Diencephalon (tissue), 1 donor: Measurements from ENCODE around the gene UBTF. TPM values are rescaled to one million over a fixed set of nuclear protein-coding genes. Genes with fewer than 3 reads are reported as not detected.

Experiments
- small RNA-seq: library from RNA; depleted of rRNA; stranded (forward); fragments of <200 nt; gene quantifications from one replicate; pipeline ENCODE3, GENCODE V24; 2014
- total RNA-seq: library from RNA; depleted of rRNA; stranded (reverse); fragments of >200 nt; gene quantifications from one replicate; pipeline ENCODE4 v1.2.3, GENCODE V29; 2014

Gene UBTF, protein sequence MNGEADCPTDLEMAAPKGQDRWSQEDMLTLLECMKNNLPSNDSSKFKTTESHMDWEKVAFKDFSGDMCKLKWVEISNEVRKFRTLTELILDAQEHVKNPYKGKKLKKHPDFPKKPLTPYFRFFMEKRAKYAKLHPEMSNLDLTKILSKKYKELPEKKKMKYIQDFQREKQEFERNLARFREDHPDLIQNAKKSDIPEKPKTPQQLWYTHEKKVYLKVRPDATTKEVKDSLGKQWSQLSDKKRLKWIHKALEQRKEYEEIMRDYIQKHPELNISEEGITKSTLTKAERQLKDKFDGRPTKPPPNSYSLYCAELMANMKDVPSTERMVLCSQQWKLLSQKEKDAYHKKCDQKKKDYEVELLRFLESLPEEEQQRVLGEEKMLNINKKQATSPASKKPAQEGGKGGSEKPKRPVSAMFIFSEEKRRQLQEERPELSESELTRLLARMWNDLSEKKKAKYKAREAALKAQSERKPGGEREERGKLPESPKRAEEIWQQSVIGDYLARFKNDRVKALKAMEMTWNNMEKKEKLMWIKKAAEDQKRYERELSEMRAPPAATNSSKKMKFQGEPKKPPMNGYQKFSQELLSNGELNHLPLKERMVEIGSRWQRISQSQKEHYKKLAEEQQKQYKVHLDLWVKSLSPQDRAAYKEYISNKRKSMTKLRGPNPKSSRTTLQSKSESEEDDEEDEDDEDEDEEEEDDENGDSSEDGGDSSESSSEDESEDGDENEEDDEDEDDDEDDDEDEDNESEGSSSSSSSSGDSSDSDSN
- 72.7 TPM for total RNA-seq

DNA sequence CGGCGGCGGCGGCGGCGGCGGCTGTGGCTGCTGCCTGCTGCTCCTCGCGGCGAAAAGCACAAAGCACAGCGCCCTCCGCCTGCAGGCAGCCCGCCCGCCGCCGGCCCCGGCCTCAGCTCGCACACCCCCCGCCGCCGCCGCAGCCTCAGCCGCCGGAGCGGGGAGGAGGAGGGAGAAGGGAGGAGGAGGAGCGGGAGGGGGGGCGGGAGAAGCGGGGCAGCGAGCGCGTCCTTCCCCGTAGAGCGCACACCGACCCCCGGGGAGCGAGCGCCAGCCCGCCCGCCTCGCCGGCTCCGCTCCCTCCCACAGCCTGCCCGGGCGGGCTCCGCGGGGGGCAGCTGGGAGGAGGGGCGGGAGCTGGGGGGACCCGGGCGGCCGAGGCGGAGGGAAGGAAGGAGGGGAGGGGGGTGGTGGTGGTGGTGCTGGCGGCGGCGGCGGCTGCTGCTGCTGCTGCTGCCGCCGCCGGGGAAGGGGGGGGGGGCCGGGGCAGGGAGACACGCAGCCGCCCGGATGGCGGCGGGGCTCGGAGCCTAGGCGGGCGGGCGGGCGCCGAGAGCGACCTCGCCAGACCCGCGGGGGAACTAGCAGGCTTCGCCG, at the start of gene UBTF:
TSS of gene UBTF (minus strand) at position 60 of the 597 bp plus-strand sequence. CDS start 1,446 bp downstream, outside the sequence.

GRCh38 chr17:44267818-44268490, 48.5 kb upstream of the UBTF start, which contains the start of gene SLC4A1:
Gene SLC4A1, minus strand, starts transcription at chr17:44268135. Its CDS starts 5,269 bp downstream, at chr17:44262866.

DNA sequence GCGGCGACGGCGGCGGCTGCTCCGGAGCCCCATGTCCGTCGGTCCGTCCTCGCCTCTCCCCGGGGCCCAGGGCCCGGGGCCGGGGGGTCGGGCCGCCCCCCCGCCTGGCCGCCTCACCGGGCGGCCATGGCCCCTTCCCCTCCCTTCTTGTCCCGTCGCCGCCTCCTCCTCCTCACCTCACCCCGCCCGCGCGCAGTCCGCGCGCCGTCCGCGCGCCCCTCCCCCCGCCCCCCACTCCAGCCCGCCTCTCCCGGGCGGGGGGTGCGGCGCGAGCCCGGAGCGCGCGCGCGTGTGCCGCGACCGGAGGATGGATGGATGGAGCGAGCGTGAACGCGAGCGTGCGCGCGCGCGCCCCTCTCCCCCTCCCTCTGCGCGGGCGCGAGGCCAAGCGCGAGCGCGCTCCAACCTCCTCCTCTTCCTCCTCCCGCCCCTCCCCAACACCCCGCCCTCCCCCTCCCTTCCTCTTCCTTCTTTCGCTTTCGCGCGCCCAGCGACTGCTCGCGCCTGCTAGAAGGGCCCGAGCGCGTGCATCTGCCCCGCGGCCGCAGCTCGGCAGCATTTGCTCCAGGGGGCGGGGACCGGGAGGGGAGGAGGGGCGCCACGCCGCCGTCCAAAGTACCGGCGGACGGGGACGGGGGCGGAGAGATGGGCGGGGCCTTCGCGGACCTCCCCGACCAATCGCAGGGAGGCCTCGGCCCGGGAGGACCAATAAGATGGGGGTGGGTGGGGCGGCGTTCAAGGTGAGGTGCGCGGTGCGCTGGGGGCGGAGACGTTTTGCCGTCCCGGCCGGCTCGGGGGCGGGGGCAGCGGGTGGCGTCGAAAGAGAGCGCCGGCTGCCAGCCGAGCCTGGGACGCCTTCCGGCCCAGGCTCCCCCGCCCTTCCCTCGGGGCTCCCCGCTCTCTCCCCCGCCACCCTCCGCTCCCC, 19.7 kb downstream of the UBTF start, which contains the start of gene ATXN7L3:
TSS of gene ATXN7L3 (minus strand) at position 332 of the 925 bp plus-strand sequence. CDS start 1,814 bp downstream, outside the sequence.

GRCh38 chr17:44186307-44187130, 33.0 kb downstream of the UBTF start, which contains the start of gene TMUB2:
Gene TMUB2, plus strand, starts transcription at chr17:44186972. Its CDS starts 737 bp downstream, at chr17:44187709.

GRCh38 chr17:44170499-44171201, 48.8 kb downstream of the UBTF start, which contains the start of gene ASB16:
Gene ASB16, plus strand, starts transcription at chr17:44170704. Its CDS starts 86 bp downstream, at chr17:44170790.

Small RNAs within 50 kb of the gene (small RNA-seq; reads per million reads assigned to genes)
- gene MIR6782, result 0.08 reads per million

Other genes starting within 250 kb of the UBTF start
- gene NAGS, start 215.1 kb downstream of the UBTF start, total RNA-seq, result 4.8 TPM
- gene TMEM101, start 204.7 kb downstream of the UBTF start, total RNA-seq, result 28.8 TPM
- gene LSM12, start 153.0 kb downstream of the UBTF start, total RNA-seq, result 36.7 TPM
- gene G6PC3, start 148.9 kb downstream of the UBTF start, total RNA-seq, result 24.7 TPM
- gene HDAC5, start 96.0 kb downstream of the UBTF start, total RNA-seq, result 82.4 TPM
- gene HROB, start 77.7 kb downstream of the UBTF start, total RNA-seq, result 1.8 TPM
- not detected for gene ASB16, start 49.0 kb downstream of the UBTF start, total RNA-seq
- gene TMUB2, start 32.7 kb downstream of the UBTF start, total RNA-seq, result 32.1 TPM
- gene ATXN7L3, start 19.8 kb downstream of the UBTF start, total RNA-seq, result 80.3 TPM
- gene SLC4A1, start 48.5 kb upstream of the UBTF start, total RNA-seq, result 9.2 TPM
- gene RUNDC3A, start 88.9 kb upstream of the UBTF start, total RNA-seq, result 110 TPM
- 46.1 TPM for gene SLC25A39, start 105.1 kb upstream of the UBTF start, total RNA-seq
- gene GRN, start 125.6 kb upstream of the UBTF start, total RNA-seq, result 95.3 TPM
- gene FAM171A2, start 144.2 kb upstream of the UBTF start, total RNA-seq, result 51.4 TPM
- 2.3 TPM for gene ITGA2B, start 170.0 kb upstream of the UBTF start, total RNA-seq